22Rv1 (cell line): ENCODE results near the gene DDAH1.

Source experiments
- H3K27ac ChIP-seq: fragments of 450-650 bp; 2 replicates; pipeline ENCODE4 v1.5.1; 2017
- CTCF ChIP-seq: fragments of 450-650 bp; IDR thresholded peaks from 2 replicates; pipeline ENCODE4 v1.5.1; 2017; ENCODE audit warnings: mild to moderate bottlenecking
- ZFX ChIP-seq: fragments of 450-650 bp; IDR thresholded peaks from 2 replicates; pipeline ENCODE4 v1.6.1; 2017; ENCODE audit warnings: antibody characterized with exemption, borderline replicate concordance

The DDAH1 gene

GRCh38 chr1:85397490-85398032 lies 67.4 kb downstream of the DDAH1 start:
- H3K27ac ChIP-seq = no peak overlapping the region
- no peak for TF ChIP-seq CTCF
- TF ChIP-seq ZFX = no peak

GRCh38 chr1:85396194-85396593 lies 68.8 kb downstream of the DDAH1 start:
- H3K27ac ChIP-seq = no peak overlapping the region
- TF ChIP-seq ZFX = no peak
- no peak for TF ChIP-seq CTCF

- TF ChIP-seq ZFX (no peak), CTCF (no peak)
- H3K27ac ChIP-seq = no peak overlapping the region
These were observed 70.8 kb downstream of the DDAH1 start for GRCh38 chr1:85394130-85394529.

- TF ChIP-seq ZFX (no peak), CTCF (no peak)
- no peak overlapping the region for H3K27ac ChIP-seq
These were observed 71.5 kb downstream of the DDAH1 start for GRCh38 chr1:85393490-85393889.

- no peak for TF ChIP-seq CTCF
- no peak for TF ChIP-seq ZFX
- no peak overlapping the region for H3K27ac ChIP-seq
These were observed 76.5 kb downstream of the DDAH1 start for GRCh38 chr1:85388416-85388815.

- H3K27ac ChIP-seq = no peak overlapping the region
- TF ChIP-seq ZFX (no peak), CTCF (no peak)
These were observed 77.2 kb downstream of the DDAH1 start for GRCh38 chr1:85387781-85388180.

- no peak overlapping the region for H3K27ac ChIP-seq
- no peak for TF ChIP-seq ZFX
- TF ChIP-seq CTCF = no peak
These were observed 78.8 kb downstream of the DDAH1 start for GRCh38 chr1:85386068-85386722.
